NCI-H510A (cell line): ENCODE data around the gene MAP2.

ENCODE experiments used
- DNase-seq: peaks from one replicate; lab custom pipeline; 2025; lab: John Stamatoyannopoulos, UW

The MAP2 gene

GRCh38 chr2:209726311-209726710, 302.5 kb downstream of the MAP2 start:
- no peak for DNase-seq

DNA sequence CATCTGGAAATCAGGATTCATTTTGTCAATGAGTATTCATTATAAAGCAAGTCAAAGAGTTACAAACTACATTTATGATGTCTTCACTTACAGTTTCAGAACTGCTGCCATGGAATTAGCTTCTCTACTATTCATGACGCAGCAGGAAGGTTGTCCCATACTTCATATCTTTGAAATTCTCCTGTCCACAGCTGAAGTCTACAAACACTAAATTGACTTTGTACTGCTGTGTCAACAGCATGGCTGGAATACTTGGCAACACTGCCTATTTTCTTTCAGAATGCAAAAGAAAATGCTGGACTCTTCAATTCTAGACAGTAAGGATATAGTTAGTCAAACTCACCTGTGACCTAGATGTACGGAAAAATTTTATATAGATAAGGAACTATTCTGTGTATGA, 303.2 kb downstream of the MAP2 start:
- DNase-seq: no peak

DNA sequence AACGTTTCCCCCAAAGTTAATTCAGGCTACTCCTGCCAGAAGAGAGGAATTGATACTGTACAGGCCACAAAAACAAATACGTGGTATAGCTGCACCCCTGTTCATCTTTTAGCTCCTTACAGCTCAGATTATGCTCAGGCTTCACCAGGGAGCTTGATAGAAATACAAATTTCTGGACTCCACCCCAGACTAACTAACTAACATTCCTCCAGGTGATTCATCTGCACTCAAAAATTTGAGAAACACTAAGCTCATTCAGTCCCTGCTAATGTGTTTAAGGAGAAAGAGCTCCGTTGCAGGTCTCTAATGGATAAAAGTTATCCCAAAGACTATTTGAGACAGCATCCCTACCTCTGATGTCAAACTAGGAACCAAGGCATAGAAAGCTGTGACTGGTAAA, 311.0 kb downstream of the MAP2 start:
- no peak for DNase-seq

- DNase-seq: no peak
Observed at GRCh38 chr2:209741953-209742352, 318.1 kb downstream of the MAP2 start.

GRCh38 chr2:209753020-209753419, 329.2 kb downstream of the MAP2 start:
- no peak for DNase-seq

- no peak for DNase-seq
Observed at GRCh38 chr2:209757163-209757562, 333.3 kb downstream of the MAP2 start.

- DNase-seq: no peak
Observed at GRCh38 chr2:209761566-209761965, 337.7 kb downstream of the MAP2 start.

GRCh38 chr2:209762563-209762962, 338.7 kb downstream of the MAP2 start:
- DNase-seq: no peak

DNA sequence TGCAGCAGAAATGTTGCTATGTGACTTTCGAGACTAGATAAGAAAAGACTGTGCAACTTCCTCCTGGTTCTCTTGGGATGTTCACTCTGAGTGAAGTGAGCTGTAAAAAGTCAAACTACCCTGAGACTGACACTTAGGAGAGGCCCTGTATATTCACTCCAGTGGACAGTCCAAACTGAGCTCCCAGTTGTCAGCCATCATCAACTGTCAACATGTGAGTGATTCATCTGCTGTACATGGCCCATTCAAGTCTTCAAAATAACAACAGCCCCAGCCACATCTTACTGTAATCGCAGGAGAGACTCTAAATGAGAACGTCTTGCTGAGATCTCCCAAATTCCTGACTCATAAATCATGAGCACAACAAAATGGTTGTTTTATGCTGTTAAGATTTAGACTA, 339.3 kb downstream of the MAP2 start:
- no peak for DNase-seq

GRCh38 chr2:209766613-209767012, 342.8 kb downstream of the MAP2 start:
- DNase-seq: no peak

DNA sequence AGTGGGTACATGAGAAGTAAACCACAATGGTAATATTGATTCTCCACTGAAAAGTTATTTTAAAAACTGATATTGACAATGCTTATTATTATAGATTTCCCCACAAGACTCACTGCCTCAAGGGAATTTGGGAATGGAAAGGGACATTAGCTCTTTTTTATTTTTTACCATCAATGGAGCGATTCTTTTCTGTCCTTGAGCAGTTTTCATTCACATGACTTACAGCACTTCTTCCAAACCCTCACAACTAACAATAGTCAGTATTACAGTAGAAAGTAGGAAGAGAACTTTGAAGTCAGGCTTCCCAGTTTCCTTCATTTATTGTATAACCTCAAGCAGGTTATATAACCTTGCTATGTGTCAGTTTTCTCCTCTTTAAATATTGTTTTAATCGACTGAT, 343.5 kb downstream of the MAP2 start:
- no peak for DNase-seq

DNA sequence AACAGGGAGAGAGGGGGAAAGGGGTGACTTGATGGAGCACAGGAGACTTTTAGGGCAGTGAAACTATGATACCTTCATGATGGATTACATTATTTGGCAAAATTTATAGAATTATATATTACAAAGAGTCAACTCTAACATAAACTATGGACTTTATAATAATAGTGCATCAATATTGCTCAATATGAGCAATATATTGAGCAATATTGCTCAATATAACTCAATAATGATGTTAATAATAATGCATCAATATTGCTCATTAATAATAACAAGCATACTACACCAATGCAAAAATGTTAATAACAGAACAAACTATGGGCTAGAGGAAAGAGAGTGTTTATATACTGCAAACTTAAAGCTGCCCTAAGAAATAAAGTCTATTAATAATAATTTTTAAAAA, 344.7 kb downstream of the MAP2 start:
- DNase-seq: no peak

DNA sequence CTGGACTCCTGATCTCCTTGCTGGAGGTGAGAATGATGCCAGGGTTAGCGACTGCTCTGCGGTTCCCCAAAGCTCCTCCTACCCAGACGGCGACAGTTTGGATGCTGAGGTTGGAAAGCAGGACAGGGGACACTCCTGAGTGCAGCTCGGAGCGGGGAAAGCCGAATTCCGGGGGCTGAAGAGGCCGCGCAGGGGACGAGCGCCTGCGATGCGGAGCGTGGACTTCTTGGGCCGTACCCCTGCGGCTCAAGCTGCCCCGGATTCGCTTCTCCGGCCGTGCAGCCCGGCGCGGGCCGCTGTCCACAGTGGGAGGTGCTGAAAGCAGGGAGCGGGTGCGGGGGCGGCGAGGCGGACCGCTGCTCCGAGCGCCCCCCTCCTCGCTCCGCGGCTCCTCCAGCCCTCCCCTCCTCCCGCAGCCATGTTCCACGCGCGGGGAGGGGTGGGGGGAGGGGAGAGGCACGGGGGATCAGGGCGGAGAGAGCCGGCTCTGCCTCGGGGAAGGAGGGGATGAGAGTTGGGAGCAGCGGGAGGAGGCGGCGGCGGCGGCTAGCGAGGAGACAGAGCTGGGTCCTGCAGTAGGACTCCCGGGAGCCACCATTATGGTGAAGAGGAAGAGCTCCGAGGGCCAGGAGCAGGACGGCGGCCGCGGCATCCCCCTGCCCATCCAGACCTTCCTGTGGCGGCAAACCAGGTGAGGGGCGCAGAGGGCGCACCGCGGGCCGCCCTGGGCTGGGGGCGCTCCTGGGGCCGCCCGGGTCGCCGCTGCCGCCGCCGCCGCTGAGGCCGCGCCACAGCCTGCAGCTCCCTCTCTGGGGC, 347.8 kb downstream of the MAP2 start, which contains the start of gene UNC80:
UNC80 (plus strand) TSS at position 359 of the 816 bp plus-strand sequence; CDS start at position 600, 241 bp downstream.
- DNase-seq: peak; percentile 59

GRCh38 chr2:209772290-209772685, 348.4 kb downstream of the MAP2 start:
- DNase-seq: peak; percentile 23

GRCh38 chr2:209773377-209773776, 349.5 kb downstream of the MAP2 start:
- peak; percentile 6 for DNase-seq
